SU-DHL-6 (cell line): ENCODE results near the gene PTGIS.

Source experiments
- EZH2phosphoT487 ChIP-seq: fragments of 200-600 bp; sonication (generic), shearing (Covaris generic); conservative IDR thresholded peaks from 2 replicates; pipeline ENCODE4 v1.6.1; 2018; ENCODE audit warnings: mild to moderate bottlenecking, antibody characterized with exemption, low read length, moderate library complexity, mixed read lengths
- TF ChIP-seq, protein P1 (sequence below): fragments of 200-600 bp; sonication (generic); IDR thresholded peaks from one replicate; pipeline ENCODE4 v1.5.1; 2017; ENCODE audit warnings: antibody characterized with exemption, mild to moderate bottlenecking, low read length, moderate library complexity; ENCODE audit not compliant: insufficient read depth, poor library complexity, severe bottlenecking

DNA sequence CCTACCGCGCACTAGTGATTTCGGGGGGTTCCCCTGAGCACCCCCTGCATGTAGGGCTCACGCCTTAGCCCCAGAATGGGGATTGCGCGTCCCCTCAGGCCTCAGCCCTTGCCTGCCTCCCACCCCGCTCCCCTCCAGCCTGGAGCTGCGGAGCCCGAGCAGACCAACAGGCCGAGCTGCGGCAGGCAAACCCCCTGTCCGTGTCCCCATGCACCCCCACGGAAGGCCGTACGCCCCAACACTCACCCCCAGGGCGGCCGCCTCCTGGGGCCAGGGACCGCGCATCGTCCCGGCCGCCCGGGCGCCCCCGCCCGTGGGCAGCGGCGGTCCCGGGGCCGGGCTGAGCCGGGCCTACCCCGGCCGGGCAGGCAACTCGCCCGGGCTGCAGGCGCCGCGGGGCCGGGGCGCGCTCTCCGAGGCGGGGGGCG, 84.2 kb downstream of the PTGIS start:
- TF ChIP-seq, protein P1, sequence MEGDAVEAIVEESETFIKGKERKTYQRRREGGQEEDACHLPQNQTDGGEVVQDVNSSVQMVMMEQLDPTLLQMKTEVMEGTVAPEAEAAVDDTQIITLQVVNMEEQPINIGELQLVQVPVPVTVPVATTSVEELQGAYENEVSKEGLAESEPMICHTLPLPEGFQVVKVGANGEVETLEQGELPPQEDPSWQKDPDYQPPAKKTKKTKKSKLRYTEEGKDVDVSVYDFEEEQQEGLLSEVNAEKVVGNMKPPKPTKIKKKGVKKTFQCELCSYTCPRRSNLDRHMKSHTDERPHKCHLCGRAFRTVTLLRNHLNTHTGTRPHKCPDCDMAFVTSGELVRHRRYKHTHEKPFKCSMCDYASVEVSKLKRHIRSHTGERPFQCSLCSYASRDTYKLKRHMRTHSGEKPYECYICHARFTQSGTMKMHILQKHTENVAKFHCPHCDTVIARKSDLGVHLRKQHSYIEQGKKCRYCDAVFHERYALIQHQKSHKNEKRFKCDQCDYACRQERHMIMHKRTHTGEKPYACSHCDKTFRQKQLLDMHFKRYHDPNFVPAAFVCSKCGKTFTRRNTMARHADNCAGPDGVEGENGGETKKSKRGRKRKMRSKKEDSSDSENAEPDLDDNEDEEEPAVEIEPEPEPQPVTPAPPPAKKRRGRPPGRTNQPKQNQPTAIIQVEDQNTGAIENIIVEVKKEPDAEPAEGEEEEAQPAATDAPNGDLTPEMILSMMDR = no peak
- TF ChIP-seq EZH2phosphoT487 = no peak
